Measurements from ENCODE around the gene SHH. TPM values are rescaled to one million over a fixed set of nuclear protein-coding genes. Genes with fewer than 3 reads are reported as not detected.

The SHH gene
- total and polyA plus RNA-seq, 9 donors: 0.33 to 0.48 TPM; not detected in 7

DNA sequence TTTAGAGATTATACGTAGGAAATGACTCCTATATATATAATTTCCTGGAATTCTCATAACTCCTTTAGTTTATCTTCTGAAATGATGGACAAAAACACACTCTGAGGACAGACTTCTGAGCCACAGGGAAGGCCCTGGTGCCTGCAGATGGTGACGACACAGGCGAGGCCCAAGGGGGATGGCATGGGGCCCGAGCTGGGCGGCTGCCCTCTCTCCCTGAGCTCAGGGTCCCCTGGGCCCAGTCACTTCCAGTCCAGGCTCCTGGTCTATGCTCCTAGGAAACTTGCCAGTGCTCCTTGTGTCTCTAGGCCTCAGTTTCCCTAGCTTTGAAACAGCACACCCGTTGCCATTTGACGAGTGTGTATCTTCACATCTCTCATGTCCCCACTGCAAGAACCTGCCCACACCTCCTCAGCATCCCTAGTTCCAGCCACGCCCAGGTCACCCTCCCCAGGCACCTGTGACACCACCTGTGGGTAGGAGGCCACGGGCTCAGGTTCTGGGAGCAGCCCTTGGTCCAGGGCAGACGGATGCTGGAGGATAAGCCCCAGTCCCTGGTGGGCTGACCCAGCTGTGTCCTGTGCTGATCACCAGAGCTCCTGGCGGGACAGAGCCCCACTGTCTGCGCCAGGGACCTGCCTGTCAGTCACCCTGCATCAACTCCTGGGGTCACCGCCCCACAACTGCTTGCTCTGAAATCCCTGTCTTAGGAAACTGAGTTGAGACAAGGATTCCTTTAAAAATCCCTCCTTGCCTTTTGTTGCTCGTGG lies 23.4 kb upstream of the SHH start:
- H3K4me3 ChIP-seq: no peak overlapping the region
- no peaks in the 10 kb centered on the region for H3K4me1 ChIP-seq (ENCODE audit: insufficient read depth)
- TF ChIP-seq POLR2A (IDR thresholded peaks at IDR 0.05) (no peak), EP300 (IDR thresholded peaks at IDR 0.05) (no peak)
- TF ChIP-seq, protein P1, sequence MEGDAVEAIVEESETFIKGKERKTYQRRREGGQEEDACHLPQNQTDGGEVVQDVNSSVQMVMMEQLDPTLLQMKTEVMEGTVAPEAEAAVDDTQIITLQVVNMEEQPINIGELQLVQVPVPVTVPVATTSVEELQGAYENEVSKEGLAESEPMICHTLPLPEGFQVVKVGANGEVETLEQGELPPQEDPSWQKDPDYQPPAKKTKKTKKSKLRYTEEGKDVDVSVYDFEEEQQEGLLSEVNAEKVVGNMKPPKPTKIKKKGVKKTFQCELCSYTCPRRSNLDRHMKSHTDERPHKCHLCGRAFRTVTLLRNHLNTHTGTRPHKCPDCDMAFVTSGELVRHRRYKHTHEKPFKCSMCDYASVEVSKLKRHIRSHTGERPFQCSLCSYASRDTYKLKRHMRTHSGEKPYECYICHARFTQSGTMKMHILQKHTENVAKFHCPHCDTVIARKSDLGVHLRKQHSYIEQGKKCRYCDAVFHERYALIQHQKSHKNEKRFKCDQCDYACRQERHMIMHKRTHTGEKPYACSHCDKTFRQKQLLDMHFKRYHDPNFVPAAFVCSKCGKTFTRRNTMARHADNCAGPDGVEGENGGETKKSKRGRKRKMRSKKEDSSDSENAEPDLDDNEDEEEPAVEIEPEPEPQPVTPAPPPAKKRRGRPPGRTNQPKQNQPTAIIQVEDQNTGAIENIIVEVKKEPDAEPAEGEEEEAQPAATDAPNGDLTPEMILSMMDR (IDR thresholded peaks at IDR 0.05): no peak
- no peaks in the 10 kb centered on the region for H3K36me3 ChIP-seq
- peak in 1 of 5 donors; percentile 17 for DNase-seq
- intact Hi-C loops (cut with DNase I): no loop called here
- H3K9me3 ChIP-seq: no peaks in the 10 kb centered on the region
- WGBS, 3 donors: 80 to 85% (median 82%) methylated on average over 14 of the region's 14 CpGs
- no peak overlapping the region for H3K27ac ChIP-seq
- H3K27me3 ChIP-seq: no peaks in the 10 kb centered on the region

DNA sequence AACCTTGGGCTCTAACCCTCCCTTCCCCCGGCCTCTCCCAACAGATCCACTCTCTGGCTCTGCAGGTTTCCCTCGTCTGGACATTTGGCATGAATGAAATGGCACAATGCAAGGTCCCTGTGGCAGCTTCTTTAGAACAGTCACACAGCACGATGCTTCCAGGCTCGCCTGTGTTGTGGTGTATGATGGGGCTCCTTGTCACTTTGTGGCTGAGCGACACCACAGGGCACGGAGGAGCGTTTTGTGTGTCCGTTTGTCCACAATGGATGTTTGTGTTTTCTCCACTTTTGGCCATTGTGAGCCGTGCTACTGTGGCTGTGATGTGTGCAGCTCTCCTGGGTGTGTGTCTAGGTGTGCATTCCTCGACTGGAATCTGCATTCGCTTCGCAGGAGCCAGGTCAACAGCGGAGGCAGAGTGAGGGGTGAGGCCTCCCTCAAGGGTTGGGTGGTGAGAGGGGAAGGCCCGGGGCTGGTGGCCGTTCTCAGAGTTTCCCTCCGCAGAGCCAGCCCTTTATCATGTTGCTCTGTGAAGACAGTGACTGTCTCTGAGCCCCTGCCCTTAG lies 22.3 kb upstream of the SHH start:
- TF ChIP-seq, protein P1 (IDR thresholded peaks at IDR 0.05): no peak
- TF ChIP-seq POLR2A (IDR thresholded peaks at IDR 0.05) (no peak), EP300 (IDR thresholded peaks at IDR 0.05) (no peak)
- WGBS, 3 donors: 81 to 83% (median 83%) methylated on average over 16 of the region's 16 CpGs
- no peaks in the 10 kb centered on the region for H3K27me3 ChIP-seq
- H3K36me3 ChIP-seq: no peaks in the 10 kb centered on the region
- H3K27ac ChIP-seq: no peak overlapping the region
- intact Hi-C loops (cut with DNase I): no loop called here
- peak in 1 of 5 donors; percentile 6 for DNase-seq
- no peaks in the 10 kb centered on the region for H3K4me1 ChIP-seq (ENCODE audit: insufficient read depth)
- H3K9me3 ChIP-seq: no peaks in the 10 kb centered on the region
- H3K4me3 ChIP-seq: no peak overlapping the region

- DNase-seq: peak in 1 of 5 donors; percentile 13
- Histone ChIP-seq H3K27ac (no peak overlapping the region), H3K4me1 (ENCODE audit: insufficient read depth) (no peaks in the 10 kb centered on the region), H3K4me3 (no peak overlapping the region), H3K36me3 (no peaks in the 10 kb centered on the region), H3K9me3 (no peaks in the 10 kb centered on the region), H3K27me3 (no peaks in the 10 kb centered on the region)
- TF ChIP-seq POLR2A (IDR thresholded peaks at IDR 0.05) (no peak), EP300 (IDR thresholded peaks at IDR 0.05) (no peak)
- TF ChIP-seq, protein P1 (IDR thresholded peaks at IDR 0.05): no peak
- 66 to 73% (median 67%) methylated on average over 12 to 13 of the region's 13 CpGs for WGBS, 3 donors
- intact Hi-C loops (cut with DNase I): no loop called here
Measured at GRCh38 chr7:155833651-155834050, 21.4 kb upstream of the SHH start.

- intact Hi-C loops (cut with DNase I): no loop called here
- no peaks in the 10 kb centered on the region for H3K27me3 ChIP-seq
- H3K4me1 ChIP-seq (ENCODE audit: insufficient read depth): no peaks in the 10 kb centered on the region
- H3K36me3 ChIP-seq: no peaks in the 10 kb centered on the region
- no peak overlapping the region for H3K27ac ChIP-seq
- DNase-seq: no peak
- no peak overlapping the region for H3K4me3 ChIP-seq
- WGBS, 3 donors: 65 to 73% (median 67%) methylated on average over 7 of the region's 7 CpGs
- TF ChIP-seq EP300 (IDR thresholded peaks at IDR 0.05) (no peak), POLR2A (IDR thresholded peaks at IDR 0.05) (no peak)
- TF ChIP-seq, protein P1 (IDR thresholded peaks at IDR 0.05): no peak
- H3K9me3 ChIP-seq: no peaks in the 10 kb centered on the region
Measured at GRCh38 chr7:155832581-155832981, 20.3 kb upstream of the SHH start.
